Measurements from ENCODE around the gene ADAM12.
"Not testable (repeated sequence)": the region's sequence is repeated elsewhere in the genome, so short reads cannot be mapped to it uniquely, and the experiment has no call there.

Gene ADAM12

GRCh38 chr10:126405239-126405775, 17.0 kb upstream of the ADAM12 start:
- DNase-seq (ENCODE audit: low spot score): no peak

- no peak for DNase-seq (ENCODE audit: low spot score)
Observed at GRCh38 chr10:126402721-126403695, 14.7 kb upstream of the ADAM12 start.

GRCh38 chr10:126400641-126401040, 12.4 kb upstream of the ADAM12 start:
- no peak for DNase-seq (ENCODE audit: low spot score)

- DNase-seq (ENCODE audit: low spot score): no peak
Observed at GRCh38 chr10:126398924-126399323, 10.6 kb upstream of the ADAM12 start.

- no peak for DNase-seq (ENCODE audit: low spot score)
Observed at GRCh38 chr10:126398383-126398743, 10.1 kb upstream of the ADAM12 start.

- no peak for DNase-seq (ENCODE audit: low spot score)
Observed at GRCh38 chr10:126397640-126398382, 9.5 kb upstream of the ADAM12 start.

GRCh38 chr10:126397156-126397555, 8.9 kb upstream of the ADAM12 start:
- DNase-seq (ENCODE audit: low spot score): no peak

GRCh38 chr10:126394948-126395347, 6.7 kb upstream of the ADAM12 start:
- DNase-seq (ENCODE audit: low spot score): no peak

- DNase-seq (ENCODE audit: low spot score): no peak
Observed at GRCh38 chr10:126393076-126393475, 4.8 kb upstream of the ADAM12 start.

GRCh38 chr10:126392469-126392868, 4.2 kb upstream of the ADAM12 start:
- no peak for DNase-seq (ENCODE audit: low spot score)

- DNase-seq (ENCODE audit: low spot score): no peak
Observed at GRCh38 chr10:126392068-126392467, 3.8 kb upstream of the ADAM12 start.

GRCh38 chr10:126391192-126391885, 3.1 kb upstream of the ADAM12 start:
- no peak for DNase-seq (ENCODE audit: low spot score)

GRCh38 chr10:126390324-126390723, 2.0 kb upstream of the ADAM12 start:
- no peak for DNase-seq (ENCODE audit: low spot score)

- peak; percentile 39 for DNase-seq (ENCODE audit: low spot score)
Observed at GRCh38 chr10:126387041-126387921, 996 bp downstream of the ADAM12 start.

- DNase-seq (ENCODE audit: low spot score): no peak
Observed at GRCh38 chr10:126384269-126384873, 3.9 kb downstream of the ADAM12 start.

- no peak for DNase-seq (ENCODE audit: low spot score)
Observed at GRCh38 chr10:126380352-126381076, 7.8 kb downstream of the ADAM12 start.

GRCh38 chr10:126379166-126379565, 9.1 kb downstream of the ADAM12 start:
- DNase-seq (ENCODE audit: low spot score): not testable (repeated sequence)

- no peak for DNase-seq (ENCODE audit: low spot score)
Observed at GRCh38 chr10:126376956-126377355, 11.3 kb downstream of the ADAM12 start.

GRCh38 chr10:126375926-126376554, 12.2 kb downstream of the ADAM12 start:
- no peak for DNase-seq (ENCODE audit: low spot score)

GRCh38 chr10:126375299-126375698, 13.0 kb downstream of the ADAM12 start:
- no peak for DNase-seq (ENCODE audit: low spot score)
